IMR-90 (cell line): ENCODE results near the gene SH3RF2. TPM values are rescaled to one million over a fixed set of nuclear protein-coding genes. Genes with fewer than 3 reads are reported as not detected.

Experiments used
- ATAC-seq: fragments of 200-7000 bp; cut with Tn5 transposase; 2 replicates; pipeline ENCODE4 v1.9.1; 2020; ENCODE audit warnings: low read depth, mild to moderate bottlenecking, moderate library complexity
- BruUV-seq: library from RNA; stranded (reverse); fragments of 400-500 nt; replicated peaks from 2 replicates; lab custom pipeline; 2021; lab: Mats Ljungman, UMichigan
- CTCF ChIA-PET: fragments of 300-600 bp; formaldehyde crosslinking; extraction: SDS; loops from one replicate; lab custom pipeline; 2021; ENCODE audit warnings: antibody characterized with exemption; lab: Yijun Ruan, JAX
- POLR2A ChIA-PET: fragments of 300-600 bp; sonication (Branson Sonifier 250); formaldehyde crosslinking; loops from one replicate; lab custom pipeline; 2022; ENCODE audit warnings: antibody characterized with exemption; ENCODE audit not compliant: unreplicated experiment; lab: Charles Lee
- DNase-seq: peaks from one replicate; pipeline ENCODE4 v3.0.0; 2013
- H2AFZ ChIP-seq: replicated peaks from 2 replicates; pipeline ENCODE3; 2013; ENCODE audit warnings: low read length, mild to moderate bottlenecking; ENCODE audit not compliant: poor library complexity
- H2AK5ac ChIP-seq: 2 replicates; pipeline ENCODE4 v1.6.1; 2013; ENCODE audit warnings: low read depth, low read length, inconsistent platforms
- H2AK9ac ChIP-seq: replicated peaks from 2 replicates; pipeline ENCODE3; 2013; ENCODE audit warnings: mild to moderate bottlenecking, low read depth, low read length, moderate library complexity; ENCODE audit not compliant: poor library complexity
- H2BK120ac ChIP-seq: 2 replicates; pipeline ENCODE4 v1.6.1; 2013; ENCODE audit warnings: low read depth, low read length, inconsistent platforms
- H2BK15ac ChIP-seq: 3 replicates; pipeline ENCODE4 v1.6.1; 2013; ENCODE audit warnings: low read depth, low read length, inconsistent platforms
- H2BK20ac ChIP-seq: 2 replicates; pipeline ENCODE4 v1.6.1; 2013; ENCODE audit warnings: low read depth, mild to moderate bottlenecking, inconsistent platforms, low read length, moderate library complexity
- H2BK5ac ChIP-seq: 2 replicates; pipeline ENCODE4 v1.6.1; 2013; ENCODE audit warnings: mild to moderate bottlenecking, low read depth, low read length, inconsistent platforms; ENCODE audit not compliant: poor library complexity, severe bottlenecking
- H3K14ac ChIP-seq: replicated peaks from 2 replicates; pipeline ENCODE4 v1.6.1; 2013; ENCODE audit warnings: low read depth, low read length, inconsistent platforms
- H3K18ac ChIP-seq: 2 replicates; pipeline ENCODE4 v1.6.1; 2013; ENCODE audit warnings: low read depth, low read length, control low read depth
- H3K23ac ChIP-seq: 2 replicates; pipeline ENCODE4 v1.6.1; 2013; ENCODE audit warnings: low read depth, low read length, inconsistent platforms
- H3K27ac ChIP-seq: 2 replicates; pipeline ENCODE4 v1.5.1; 2013; ENCODE audit warnings: mild to moderate bottlenecking, control low read depth, low read length; ENCODE audit not compliant: insufficient read depth
- H3K27me3 ChIP-seq: 2 replicates; pipeline ENCODE4 v1.6.1; 2013; ENCODE audit warnings: low read length; ENCODE audit not compliant: control insufficient read depth, insufficient read depth
- H3K36me3 ChIP-seq: 2 replicates; pipeline ENCODE4 v1.6.1; 2013; ENCODE audit warnings: low read length, mixed read lengths; ENCODE audit not compliant: control insufficient read depth, insufficient read depth
- H3K4ac ChIP-seq: 2 replicates; pipeline ENCODE4 v1.6.1; 2013; ENCODE audit warnings: low read depth, low read length, inconsistent platforms
- H3K4me1 ChIP-seq: 2 replicates; pipeline ENCODE4 v1.6.1; 2013; ENCODE audit warnings: low read length, mixed read lengths; ENCODE audit not compliant: control insufficient read depth, insufficient read depth
- H3K4me2 ChIP-seq: 2 replicates; pipeline ENCODE4 v1.6.1; 2013; ENCODE audit warnings: low read depth, mild to moderate bottlenecking, control low read depth, low read length, moderate library complexity
- H3K4me3 ChIP-seq: 2 replicates; pipeline ENCODE4 v1.5.1; 2013; ENCODE audit warnings: low read depth, mild to moderate bottlenecking, control low read depth, low read length, moderate library complexity; ENCODE audit not compliant: insufficient read depth
- H3K56ac ChIP-seq: 2 replicates; pipeline ENCODE4 v1.6.1; 2013; ENCODE audit warnings: low read length, inconsistent platforms; ENCODE audit not compliant: insufficient read depth; ENCODE audit errors: extremely low read depth
- H3K79me1 ChIP-seq, 2 experiments: 2 replicates each; pipeline ENCODE4 v1.6.1; 2013; ENCODE audit warnings: low read length in 2 of 2, inconsistent platforms in 1 of 2, low read depth in 1 of 2
- H3K9ac ChIP-seq: 2 replicates; pipeline ENCODE4 v1.6.1; 2013; ENCODE audit warnings: low read depth, low read length, control low read depth
- H3K9me1 ChIP-seq: 2 replicates; pipeline ENCODE4 v1.6.1; 2013; ENCODE audit warnings: low read length, inconsistent platforms; ENCODE audit not compliant: insufficient read depth
- H3K9me3 ChIP-seq: 2 replicates; pipeline ENCODE4 v1.6.1; 2013; ENCODE audit warnings: low read length; ENCODE audit not compliant: control insufficient read depth, insufficient read depth
- H4K20me1 ChIP-seq: 2 replicates; pipeline ENCODE4 v1.6.1; 2013; ENCODE audit warnings: low read length, inconsistent platforms; ENCODE audit not compliant: insufficient read depth
- H4K5ac ChIP-seq: 2 replicates; pipeline ENCODE4 v1.6.1; 2013; ENCODE audit warnings: mild to moderate bottlenecking, low read depth, low read length, control low read depth
- H4K8ac ChIP-seq, 2 experiments: 2 replicates each; pipeline ENCODE4 v1.6.1; 2013; ENCODE audit warnings: low read depth in 2 of 2, low read length in 2 of 2, control low read depth in 1 of 2, inconsistent platforms in 1 of 2
- H4K91ac ChIP-seq: 2 replicates; pipeline ENCODE4 v1.6.1; 2013; ENCODE audit warnings: low read depth, low read length, inconsistent platforms; ENCODE audit not compliant: insufficient read depth
- BHLHE40 ChIP-seq: fragments of 150-350 bp; IDR thresholded peaks from 2 replicates; pipeline ENCODE4 v1.6.1; 2016; ENCODE audit warnings: mild to moderate bottlenecking, low read depth, low read length
- MAFK ChIP-seq: IDR thresholded peaks from 2 replicates; pipeline ENCODE4 v1.6.1; 2012; ENCODE audit warnings: low read depth, low read length, improper control_type of control experiment
- NFE2L2 ChIP-seq: fragments of 150-350 bp; IDR thresholded peaks from 2 replicates; pipeline ENCODE4 v1.6.1; 2016; ENCODE audit warnings: low read depth, mild to moderate bottlenecking, low read length
- WGBS, 2 experiments: methylation state at CpG; one replicate each; pipeline versions ENCODE4 v1.1.5 to v1.1.7; 2013; ENCODE audit warnings: missing lambda C conversion rate in 2 of 2; ENCODE audit not compliant: insufficient read length in 1 of 2; ENCODE audit errors: extremely low coverage in 2 of 2; 5-methylcytosine and 5-hydroxymethylcytosine counted together
- dilution Hi-C: fragments of 300-500 bp; cut with HindIII; formaldehyde crosslinking; loops from one replicate; pipeline ENCODE4 v1.14.3; 2018; ENCODE audit warnings: low sequenced_read_pairs; ENCODE audit not compliant: unreplicated experiment
- in situ Hi-C: fragments of 300-500 bp; cut with MboI; formaldehyde crosslinking; loops from 3 replicates; pipeline ENCODE4 v1.14.3; 2019; ENCODE audit warnings: low sequenced_read_pairs, inconsistent platforms, mixed read lengths
- intact Hi-C: fragments of 100-400 bp; cut with micrococcal nuclease; formaldehyde crosslinking; loops from 2 replicates; pipeline ENCODE4 v1.10.0; 2022
- polyA plus RNA-seq, 3 experiments: library from polyadenylated mRNA; depleted of rRNA; stranded (reverse); fragments of >200 nt; gene quantifications; 2 replicates each; pipeline ENCODE4 v1.2.3, GENCODE V29; 2012; ENCODE audit warnings: low replicate concordance in 1 of 3
- total RNA-seq: library from RNA; depleted of rRNA; stranded (reverse); fragments of >200 nt; gene quantifications from 2 replicates; pipeline ENCODE4 v1.2.3, GENCODE V29; 2012

Gene SH3RF2
- total and polyA plus RNA-seq, 2 of the 4 experiments (the other 2 are of a cell fraction): 1.3 to 1.7 TPM

GRCh38 chr5:146001544-146002190, 65.3 kb downstream of the SH3RF2 start:
- Histone ChIP-seq H3K4me2 (no peak overlapping the region), H3K9ac (no peak overlapping the region), H3K14ac (no peak overlapping the region), H4K91ac (no peak overlapping the region), H3K4me1 (no peaks in the 10 kb centered on the region), H3K79me1 (no peaks in the 10 kb centered on the region), H3K36me3 (no peaks in the 10 kb centered on the region), H4K5ac (no peak overlapping the region), H2BK15ac (no peak overlapping the region), H2AK9ac (no peak overlapping the region), H3K27me3 (no peaks in the 10 kb centered on the region), H3K9me1 (no peaks in the 10 kb centered on the region), H3K4me3 (no peak overlapping the region), H4K20me1 (no peaks in the 10 kb centered on the region), H3K23ac (no peak overlapping the region), H3K9me3 (no peaks in the 10 kb centered on the region), H2BK120ac (no peak overlapping the region), H3K18ac (no peak overlapping the region), H3K4ac (no peak overlapping the region), H3K27ac (no peak overlapping the region), H2AK5ac (no peak overlapping the region), H4K8ac (no peak overlapping the region), H2AFZ (no peak overlapping the region), H2BK5ac (no peak overlapping the region), H2BK20ac (no peak overlapping the region), H3K56ac (no peak overlapping the region)
- in situ Hi-C loops (no loop called here), intact Hi-C loops (no loop called here), dilution Hi-C loops (no loop called here)
- ChIA-PET CTCF (no interaction called here), POLR2A (no interaction called here)
- DNase-seq (no peak), ATAC-seq (no peak)
- BruUV-seq: no TSS peak
- TF ChIP-seq MAFK (peak; percentile 50; the same call in 1 of the 2 replicates), NFE2L2 (peak; percentile 95), BHLHE40 (no peak)
- WGBS, 2 experiments: no CpG with 5 or more reads among the region's 5 CpGs
